Muscle of leg (tissue), 11 donors: ENCODE measurements around the gene CEP131. TPM values are rescaled to one million over a fixed set of nuclear protein-coding genes. Genes with fewer than 3 reads are reported as not detected.
"Not testable (repeated sequence)": the region's sequence is repeated elsewhere in the genome, so short reads cannot be mapped to it uniquely, and the experiment has no call there.

Experiments used
- DNase-seq: peaks from one replicate; pipeline ENCODE4 v3.0.0; 2013
- H3K27ac ChIP-seq: one replicate; pipeline ENCODE4 v1.5.1; 2013; ENCODE audit warnings: mild to moderate bottlenecking, low read length, control low read depth
- H3K27me3 ChIP-seq: one replicate; pipeline ENCODE4 v1.6.1; 2013; ENCODE audit warnings: low read length; ENCODE audit not compliant: control insufficient read depth, insufficient read depth
- H3K36me3 ChIP-seq: one replicate; pipeline ENCODE4 v1.6.1; 2013; ENCODE audit warnings: low read length; ENCODE audit not compliant: control insufficient read depth, insufficient read depth
- H3K4me1 ChIP-seq: one replicate; pipeline ENCODE4 v1.6.1; 2013; ENCODE audit warnings: low read length; ENCODE audit not compliant: control insufficient read depth, insufficient read depth
- H3K4me3 ChIP-seq: one replicate; pipeline ENCODE4 v1.5.1; 2013; ENCODE audit warnings: low read length, control low read depth
- H3K9me3 ChIP-seq: replicated peaks from 2 replicates; pipeline ENCODE4 v1.6.1; 2013; ENCODE audit warnings: low read depth, low read length; ENCODE audit not compliant: control insufficient read depth
- WGBS: methylation state at CpG from one replicate; pipeline ENCODE4 v1.1.5; 2013; ENCODE audit warnings: missing lambda C conversion rate; ENCODE audit not compliant: insufficient coverage; 5-methylcytosine and 5-hydroxymethylcytosine counted together
- polyA plus RNA-seq, 8 donors: library from polyadenylated mRNA; unstranded; fragments of 120-200 nt; gene quantifications; one replicate each; pipeline versions ENCODE4 v1.2.1 to v1.2.3, GENCODE V29; 2013; ENCODE audit warnings: inconsistent platforms in 1 of 8, low replicate concordance in 1 of 8; ENCODE audit not compliant: insufficient read length in 8 of 8, insufficient read depth in 1 of 8
- total RNA-seq: library from RNA; stranded (reverse); fragments of 120-200 nt; gene quantifications from one replicate; pipeline ENCODE4 v1.2.4, GENCODE V29; 2013

Gene CEP131
- total and polyA plus RNA-seq, 9 donors: 8.3 to 16.4 (median 13.5) TPM

DNA sequence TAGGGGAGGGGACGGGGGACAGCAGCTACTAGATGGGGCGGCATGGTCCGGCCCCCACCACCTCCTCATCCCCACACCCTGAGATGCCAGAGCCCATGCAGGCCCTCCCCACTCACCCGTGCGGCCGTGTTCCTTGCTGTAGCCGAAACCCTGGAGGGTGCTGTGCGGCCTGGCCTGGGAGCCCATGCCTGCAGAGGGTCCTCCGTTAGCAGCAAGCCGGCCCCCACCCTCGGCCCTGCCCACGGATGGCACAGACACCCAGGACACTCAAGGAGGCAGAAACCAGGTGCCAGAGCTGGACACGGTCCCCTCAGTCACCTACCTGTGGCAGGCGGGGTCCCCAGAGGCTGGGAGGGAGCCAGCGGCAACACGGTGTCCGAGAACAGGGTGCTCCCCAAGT, 10.6 kb upstream of the CEP131 start:
- WGBS: 85% methylated on average over 14 of the region's 17 CpGs
- peaks cover 28% of the 10 kb centered on the region for H3K4me1 ChIP-seq

DNA sequence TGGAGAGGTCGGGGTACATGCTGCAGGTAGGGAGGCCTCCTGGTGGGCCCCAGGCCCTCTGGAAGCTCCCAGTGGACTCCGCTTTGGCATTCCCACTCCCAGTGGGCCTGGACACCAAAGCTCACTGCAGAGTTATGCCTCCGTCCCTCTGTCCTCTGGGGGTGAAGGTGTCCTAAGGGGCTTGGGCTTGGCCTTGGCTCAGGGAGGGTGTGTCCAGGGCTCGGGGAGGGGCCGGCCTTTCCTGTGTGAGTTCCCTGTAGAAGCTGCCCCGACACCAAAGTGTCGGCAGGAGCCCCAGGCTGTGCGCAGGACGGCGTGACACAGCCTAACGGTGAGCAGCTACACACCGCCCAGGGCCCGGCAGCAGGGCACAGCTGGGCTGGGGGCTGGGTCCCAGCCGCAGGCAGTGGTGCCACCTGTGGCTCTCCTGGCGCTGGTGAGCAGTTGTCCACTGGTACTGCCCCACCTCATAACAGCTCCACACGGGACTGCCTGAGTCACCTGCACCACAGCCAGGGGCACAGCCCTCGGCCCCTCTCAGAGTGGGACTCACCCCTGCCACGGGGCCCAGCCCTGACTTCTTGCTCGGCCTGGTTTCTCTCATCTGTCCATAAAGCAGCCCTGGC, 10.0 kb upstream of the CEP131 start:
- Histone ChIP-seq H3K27me3 (no peaks in the 10 kb centered on the region), H3K36me3 (peaks cover 53% of the 10 kb centered on the region), H3K9me3 (no peaks in the 10 kb centered on the region), H3K4me3 (no peak overlapping the region), H3K4me1 (peaks cover 25% of the 10 kb centered on the region), H3K27ac (no peak overlapping the region)
- 86% methylated on average over 17 of the region's 19 CpGs for WGBS
- DNase-seq: no peak

More for the DNA sequence above, 10.6 kb upstream of the CEP131 start:
- Histone ChIP-seq H3K36me3 (peaks cover 53% of the 10 kb centered on the region), H3K4me3 (no peak overlapping the region), H3K27ac (no peak overlapping the region), H3K9me3 (no peaks in the 10 kb centered on the region), H3K27me3 (no peaks in the 10 kb centered on the region)
- no peak for DNase-seq

DNA sequence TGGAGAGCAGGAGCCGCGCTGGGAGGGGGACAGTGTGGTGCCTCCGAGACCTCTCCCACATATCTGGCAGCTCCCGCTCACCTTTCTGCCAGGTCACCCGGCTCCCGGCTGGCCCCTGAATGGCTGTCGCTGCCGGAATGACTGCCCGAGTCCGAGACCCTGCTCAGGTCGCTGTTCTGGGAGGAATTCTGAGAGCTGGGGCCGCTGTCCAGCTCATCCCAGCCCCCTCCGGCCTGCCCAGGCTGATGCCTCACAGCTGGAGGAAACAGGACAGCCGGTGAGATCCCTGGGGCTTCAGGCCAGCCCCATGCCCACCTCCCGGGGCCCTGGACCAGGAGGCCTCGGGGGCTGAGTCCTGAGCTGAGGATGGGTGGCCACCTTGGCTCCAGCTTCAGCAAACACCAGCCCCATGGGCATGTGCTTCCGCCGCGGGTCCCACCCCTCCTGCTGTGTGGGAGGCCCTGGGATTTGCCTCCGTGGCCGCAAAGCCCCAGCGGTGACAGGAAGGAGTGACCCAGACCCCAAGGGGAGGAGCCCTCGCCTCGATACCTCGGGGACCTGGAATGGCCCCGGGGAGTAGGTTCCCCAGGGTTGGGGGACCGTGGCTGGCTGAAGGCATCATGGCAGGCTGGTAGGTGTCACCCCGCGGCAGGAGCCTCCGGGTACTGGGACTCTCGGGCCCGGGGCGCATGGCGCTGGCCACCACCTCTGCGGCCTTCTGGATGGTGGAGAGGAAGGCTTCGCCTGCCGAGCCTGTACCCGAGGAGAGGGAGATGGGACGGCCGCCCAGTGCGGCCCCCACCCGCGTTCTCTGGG, 9.2 kb upstream of the CEP131 start:
- H3K4me3 ChIP-seq: no peak overlapping the region
- peaks cover 2% of the 10 kb centered on the region for H3K9me3 ChIP-seq
- no peak for DNase-seq
- H3K27ac ChIP-seq: no peak overlapping the region
- WGBS: 91% methylated on average over 40 of the region's 43 CpGs
- H3K36me3 ChIP-seq: peaks cover 53% of the 10 kb centered on the region
- peaks cover 18% of the 10 kb centered on the region for H3K4me1 ChIP-seq
- H3K27me3 ChIP-seq: no peaks in the 10 kb centered on the region

DNA sequence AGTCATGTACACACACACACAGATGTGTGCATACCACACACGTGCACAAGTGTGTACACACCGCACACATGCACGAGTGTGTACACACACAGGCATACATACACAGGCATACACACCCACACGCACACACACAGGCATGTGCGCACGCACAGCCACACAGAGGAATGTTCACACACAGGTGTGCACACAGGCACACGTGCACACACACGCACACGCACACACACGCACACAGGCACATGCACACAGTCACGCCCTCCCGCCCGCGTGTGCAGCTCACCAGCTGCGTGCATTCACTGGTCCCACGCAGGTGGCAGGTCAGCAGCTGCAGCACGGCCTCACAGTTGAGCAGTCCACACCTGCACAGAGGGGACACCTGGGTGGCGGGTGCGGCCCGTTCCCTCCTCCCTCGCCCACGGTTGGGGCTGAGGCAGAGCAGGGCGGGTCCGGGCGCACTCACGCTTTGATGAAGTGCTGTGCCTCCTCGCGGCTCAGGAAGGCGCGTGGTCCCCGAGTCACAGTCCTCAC, 8.4 kb upstream of the CEP131 start:
- Histone ChIP-seq H3K4me3 (no peak overlapping the region), H3K9me3 (peaks cover 5% of the 10 kb centered on the region), H3K36me3 (peaks cover 49% of the 10 kb centered on the region), H3K27ac (no peak overlapping the region), H3K27me3 (no peaks in the 10 kb centered on the region), H3K4me1 (peaks cover 18% of the 10 kb centered on the region)
- 95% methylated on average over 27 of the region's 31 CpGs for WGBS
- DNase-seq: no peak

DNA sequence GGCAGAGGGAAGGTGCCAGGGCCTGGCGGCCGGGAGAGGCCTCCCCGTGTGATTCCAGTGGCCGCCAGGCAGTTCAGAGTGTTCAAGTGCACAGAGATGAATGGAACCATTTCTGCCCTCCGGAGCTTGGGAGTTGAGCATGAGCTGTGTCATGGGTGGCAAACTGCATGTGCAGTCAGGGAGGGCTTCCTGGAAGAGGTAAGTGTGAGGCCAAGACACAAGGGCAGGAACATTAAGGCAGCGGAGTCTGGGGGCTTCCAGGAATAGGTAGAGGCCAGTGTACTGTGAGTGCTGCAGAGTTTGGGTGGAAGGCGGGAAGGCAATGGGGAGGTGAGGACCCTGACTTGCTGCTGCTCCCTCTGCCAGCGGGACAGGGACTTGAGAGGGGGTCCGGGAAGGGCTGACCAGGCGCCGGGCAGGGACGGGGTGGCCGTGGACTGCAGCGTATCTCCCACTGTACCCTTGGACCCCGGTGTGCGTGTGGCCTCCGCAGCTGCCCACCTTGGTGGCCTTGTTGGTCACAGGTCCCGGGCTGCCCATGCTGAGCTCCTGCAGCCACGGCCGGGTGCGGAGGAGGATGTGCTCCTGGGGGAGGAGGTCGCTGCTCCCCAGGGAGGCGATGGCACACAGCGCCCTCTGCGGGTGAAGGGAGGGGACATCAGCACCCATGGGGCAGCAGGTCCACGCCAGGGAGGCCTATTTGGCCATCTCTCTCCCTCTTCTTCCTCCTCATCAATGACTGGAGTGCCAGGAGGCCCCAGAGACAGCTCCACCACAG, 7.5 kb upstream of the CEP131 start:
- H3K36me3 ChIP-seq: peaks cover 47% of the 10 kb centered on the region
- peaks cover 18% of the 10 kb centered on the region for H3K4me1 ChIP-seq
- no peak for DNase-seq
- 94% methylated on average over 24 of the region's 26 CpGs for WGBS
- H3K27me3 ChIP-seq: no peaks in the 10 kb centered on the region
- H3K9me3 ChIP-seq: peaks cover 5% of the 10 kb centered on the region
- H3K27ac ChIP-seq: no peak overlapping the region
- H3K4me3 ChIP-seq: no peak overlapping the region

DNA sequence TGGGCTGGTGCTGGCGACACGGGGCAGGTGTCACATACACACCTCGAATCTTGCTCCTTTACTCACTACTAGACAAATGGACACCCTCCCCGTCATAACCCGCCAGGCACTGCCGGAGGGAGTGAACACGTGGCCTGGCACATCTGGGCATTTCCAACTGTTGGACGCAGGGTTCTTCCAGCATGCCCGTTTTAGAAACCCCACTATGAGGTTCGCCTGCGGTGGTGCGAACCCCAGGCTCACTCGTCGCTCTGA, 6.8 kb upstream of the CEP131 start:
- Histone ChIP-seq H3K36me3 (peaks cover 47% of the 10 kb centered on the region), H3K4me1 (peaks cover 18% of the 10 kb centered on the region)
- 86% methylated on average over 14 of the region's 14 CpGs for WGBS

DNA sequence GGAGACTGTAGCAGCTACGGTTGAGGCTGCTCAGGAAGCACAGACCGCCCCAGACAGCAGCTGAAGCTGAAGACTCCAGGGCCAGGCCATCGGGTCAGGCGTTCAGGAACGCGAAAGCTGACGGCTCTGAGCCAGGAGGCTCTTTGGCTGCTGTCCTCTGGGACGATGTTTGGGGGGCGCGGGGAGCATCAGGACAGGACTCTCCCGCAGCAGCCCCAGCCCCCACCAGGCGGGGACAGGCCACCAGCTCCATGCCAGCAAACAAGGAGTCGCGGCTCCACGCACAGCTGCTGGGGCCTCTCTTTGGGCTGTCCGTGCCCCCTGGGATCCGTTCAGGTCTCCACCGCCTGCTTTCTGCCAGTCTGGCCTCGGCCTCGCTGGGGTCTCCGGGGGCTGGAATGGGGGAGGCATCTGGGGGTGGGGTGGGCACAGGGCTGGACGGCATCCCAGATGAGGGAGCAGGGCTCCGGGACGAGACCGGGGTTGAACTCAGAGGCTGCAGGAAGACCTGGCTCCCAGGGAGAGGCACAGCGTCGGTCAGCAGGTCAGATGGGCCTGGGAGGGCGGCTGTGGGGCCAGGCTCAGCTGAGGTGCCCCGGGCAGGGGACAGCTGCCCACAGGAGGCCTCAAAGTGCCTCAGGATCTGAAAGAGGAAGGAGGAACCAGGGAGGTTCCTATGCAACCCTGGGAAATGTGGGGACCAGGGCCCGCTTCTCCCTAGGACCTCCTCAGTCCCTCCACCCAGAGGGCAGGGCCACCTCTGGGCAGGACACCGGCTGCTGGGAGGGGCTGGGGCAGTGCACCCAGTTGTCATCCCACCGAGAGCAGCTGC, 6.3 kb upstream of the CEP131 start:
- H3K27me3 ChIP-seq: no peaks in the 10 kb centered on the region
- no peak overlapping the region for H3K27ac ChIP-seq
- peaks cover 5% of the 10 kb centered on the region for H3K9me3 ChIP-seq
- 60% methylated on average over 28 of the region's 32 CpGs for WGBS
- no peak for DNase-seq
- no peak overlapping the region for H3K4me3 ChIP-seq
- peaks cover 47% of the 10 kb centered on the region for H3K36me3 ChIP-seq
- H3K4me1 ChIP-seq: peaks cover 18% of the 10 kb centered on the region

More for the DNA sequence above, 6.8 kb upstream of the CEP131 start:
- Histone ChIP-seq H3K27ac (no peak overlapping the region), H3K9me3 (peaks cover 5% of the 10 kb centered on the region), H3K27me3 (no peaks in the 10 kb centered on the region), H3K4me3 (no peak overlapping the region)
- DNase-seq: no peak

DNA sequence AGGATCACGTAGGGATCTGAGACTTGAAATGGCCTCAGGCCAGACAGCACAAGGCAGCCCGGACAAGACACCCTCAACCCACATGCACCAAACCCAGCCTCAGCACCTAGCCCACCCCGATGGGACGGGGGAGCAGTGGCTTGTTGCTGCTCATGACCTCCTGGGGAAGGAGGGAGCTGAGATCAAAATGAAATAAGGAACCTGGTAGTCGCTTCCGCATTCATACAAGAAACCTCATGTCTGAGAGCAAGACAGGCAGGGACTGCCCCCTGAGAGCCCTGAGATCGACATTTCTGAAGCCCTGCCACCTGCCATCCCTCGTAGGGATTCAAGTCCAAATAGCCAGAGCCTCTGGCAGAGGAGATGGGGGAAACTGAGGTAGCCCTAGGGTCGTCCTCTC, 5.7 kb upstream of the CEP131 start:
- WGBS: 76% methylated on average over 5 of the region's 9 CpGs
- Histone ChIP-seq H3K36me3 (peaks cover 41% of the 10 kb centered on the region), H3K27me3 (peaks cover under 1% of the 10 kb centered on the region), H3K27ac (no peak overlapping the region), H3K4me3 (no peak overlapping the region), H3K9me3 (peaks cover 5% of the 10 kb centered on the region), H3K4me1 (peaks cover 19% of the 10 kb centered on the region)
- no peak for DNase-seq

DNA sequence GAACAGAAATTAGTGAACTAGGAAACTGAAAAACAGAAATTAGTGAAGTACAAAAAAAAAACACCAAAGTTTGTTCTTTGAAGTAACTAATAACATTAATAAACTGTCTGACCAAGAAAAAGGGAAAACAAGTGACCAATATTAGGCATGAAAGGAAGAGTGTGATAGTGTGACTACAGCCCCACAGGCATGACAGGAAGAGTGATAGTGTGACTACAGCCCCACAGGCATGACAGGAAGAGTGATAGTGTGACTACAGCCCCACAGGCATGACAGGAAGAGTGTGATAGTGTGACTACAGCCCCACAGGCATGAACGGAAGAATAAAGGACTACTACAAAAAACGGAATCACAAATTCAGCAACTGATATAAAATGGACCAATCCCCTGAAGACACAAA, 4.9 kb upstream of the CEP131 start:
- not testable (repeated sequence) for H3K27ac ChIP-seq, H3K27me3 ChIP-seq, DNase-seq, H3K9me3 ChIP-seq, H3K4me3 ChIP-seq
- Histone ChIP-seq H3K4me1 (peaks cover 22% of the 10 kb centered on the region), H3K36me3 (peaks cover 34% of the 10 kb centered on the region)
- WGBS: no CpG with 5 or more reads among the region's 2 CpGs
